Activated CD8-positive, alpha-beta memory T cell treated with anti-CD3 and anti-CD28 coated beads for 48 hours (primary cell): ENCODE results near the gene DENND5A.
"Not testable (repeated sequence)": the region's sequence is repeated elsewhere in the genome, so short reads cannot be mapped to it uniquely, and the experiment has no call there.

Source experiments
- DNase-seq, 3 experiments: peaks; one replicate each; pipeline ENCODE4 v3.0.0-alpha.2; 2020; ENCODE audit warnings: low read depth in 2 of 3, low spot score in 2 of 3

Gene DENND5A

GRCh38 chr11:9219115-9219514, 46.0 kb downstream of the DENND5A start:
- no peak for DNase-seq

- DNase-seq = no peak
Observed at GRCh38 chr11:9214765-9215164, 50.4 kb downstream of the DENND5A start.

GRCh38 chr11:9211322-9211721, 53.8 kb downstream of the DENND5A start:
- DNase-seq = no peak

- DNase-seq = no peak
Observed at GRCh38 chr11:9210922-9211320, 54.2 kb downstream of the DENND5A start.

GRCh38 chr11:9210224-9210921, 54.8 kb downstream of the DENND5A start:
- no peak for DNase-seq

GRCh38 chr11:9209604-9210003, 55.5 kb downstream of the DENND5A start:
- not testable (repeated sequence) for DNase-seq

- no peak for DNase-seq
Observed at GRCh38 chr11:9208726-9209501, 56.2 kb downstream of the DENND5A start.

GRCh38 chr11:9207229-9207628, 57.9 kb downstream of the DENND5A start:
- DNase-seq = no peak

GRCh38 chr11:9206496-9206895, 58.7 kb downstream of the DENND5A start:
- DNase-seq = no peak

- DNase-seq = no peak
Observed at GRCh38 chr11:9203691-9204311, 61.3 kb downstream of the DENND5A start.

GRCh38 chr11:9201372-9202162, 63.6 kb downstream of the DENND5A start:
- DNase-seq = no peak

- DNase-seq = no peak
Observed at GRCh38 chr11:9200471-9200870, 64.7 kb downstream of the DENND5A start.

GRCh38 chr11:9193316-9193715, 71.8 kb downstream of the DENND5A start:
- DNase-seq = no peak

- DNase-seq = no peak
Observed at GRCh38 chr11:9192561-9192960, 72.6 kb downstream of the DENND5A start.

GRCh38 chr11:9190326-9191016, 74.7 kb downstream of the DENND5A start:
- DNase-seq = not testable (repeated sequence)

- DNase-seq = not testable (repeated sequence)
Observed at GRCh38 chr11:9188860-9189259, 76.3 kb downstream of the DENND5A start.

- DNase-seq = no peak
Observed at GRCh38 chr11:9187616-9188015, 77.5 kb downstream of the DENND5A start.

GRCh38 chr11:9184516-9184915, 80.6 kb downstream of the DENND5A start:
- no peak for DNase-seq

- DNase-seq = no peak
Observed at GRCh38 chr11:9182180-9182871, 82.8 kb downstream of the DENND5A start.

GRCh38 chr11:9180784-9181183, 84.4 kb downstream of the DENND5A start:
- DNase-seq = no peak
